UCSD-AML1 (cell line): ENCODE measurements around the gene FGF12.

Source experiments
- DNase-seq: peaks from one replicate; lab custom pipeline; 2025; ENCODE audit not compliant: unreplicated experiment; lab: John Stamatoyannopoulos, UW

The FGF12 gene

GRCh38 chr3:192365571-192365970 is 361.8 kb downstream of the FGF12 start:
- DNase-seq = no peak

- no peak for DNase-seq
Measured at GRCh38 chr3:192364316-192364715, 363.0 kb downstream of the FGF12 start.

GRCh38 chr3:192354687-192355086 is 372.7 kb downstream of the FGF12 start:
- DNase-seq = no peak

- DNase-seq = no peak
Measured at GRCh38 chr3:192352142-192352541, 375.2 kb downstream of the FGF12 start.

- DNase-seq = no peak
Measured at GRCh38 chr3:192351441-192351840, 375.9 kb downstream of the FGF12 start.

- DNase-seq = no peak
Measured at GRCh38 chr3:192340031-192340430, 387.3 kb downstream of the FGF12 start.

GRCh38 chr3:192339214-192339613 is 388.1 kb downstream of the FGF12 start:
- DNase-seq = no peak

- DNase-seq = no peak
Measured at GRCh38 chr3:192336286-192336685, 391.1 kb downstream of the FGF12 start.

- no peak for DNase-seq
Measured at GRCh38 chr3:192332386-192333291, 394.7 kb downstream of the FGF12 start.

- no peak for DNase-seq
Measured at GRCh38 chr3:192331749-192332385, 395.5 kb downstream of the FGF12 start.

GRCh38 chr3:192326656-192327055 is 400.7 kb downstream of the FGF12 start:
- no peak for DNase-seq

GRCh38 chr3:192317564-192317963 is 409.8 kb downstream of the FGF12 start:
- no peak for DNase-seq

GRCh38 chr3:192313605-192314004 is 413.7 kb downstream of the FGF12 start:
- DNase-seq = no peak

- no peak for DNase-seq
Measured at GRCh38 chr3:192307631-192308030, 419.7 kb downstream of the FGF12 start.

GRCh38 chr3:192303235-192303634 is 424.1 kb downstream of the FGF12 start:
- DNase-seq = no peak

- DNase-seq = no peak
Measured at GRCh38 chr3:192302721-192303120, 424.6 kb downstream of the FGF12 start.

- DNase-seq = no peak
Measured at GRCh38 chr3:192299921-192300320, 427.4 kb downstream of the FGF12 start.

GRCh38 chr3:192296845-192297244 is 430.5 kb downstream of the FGF12 start:
- DNase-seq = no peak

- no peak for DNase-seq
Measured at GRCh38 chr3:192284443-192285072, 442.8 kb downstream of the FGF12 start.

GRCh38 chr3:192281207-192281880 is 446.0 kb downstream of the FGF12 start:
- no peak for DNase-seq

GRCh38 chr3:192279664-192280063 is 447.7 kb downstream of the FGF12 start:
- no peak for DNase-seq
